ENCODE results near the gene HSPBAP1.

DNA sequence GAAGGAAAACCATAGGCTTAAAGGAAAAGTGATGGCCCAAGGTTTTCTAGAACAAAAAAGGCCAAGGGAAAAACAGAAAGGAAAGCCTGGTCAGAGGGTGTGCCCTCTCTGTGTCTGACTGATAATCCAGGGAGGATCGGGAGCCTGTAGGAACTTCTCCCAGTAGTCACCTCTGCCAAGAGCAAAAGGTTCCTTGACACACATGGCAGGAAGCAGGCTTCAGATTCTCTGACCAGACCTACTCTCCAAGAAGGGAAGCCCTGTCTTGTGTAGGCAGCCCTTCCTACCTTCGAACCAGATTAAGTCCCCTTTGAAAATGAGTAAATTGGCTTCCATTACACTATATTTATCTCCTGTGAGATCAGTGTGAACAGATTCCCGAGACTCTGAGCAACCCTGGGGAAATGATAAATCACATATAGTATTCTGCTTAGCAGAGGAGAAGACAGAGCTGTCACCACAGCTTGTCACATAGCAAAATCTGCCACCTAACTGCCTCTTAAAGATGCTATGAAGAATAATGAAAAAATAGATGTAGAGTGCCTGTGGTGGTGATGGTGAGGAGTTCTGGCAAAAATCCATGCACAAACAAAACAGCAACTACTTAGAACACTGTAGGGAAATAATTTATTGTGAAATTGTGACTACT, 74.2 kb downstream of the HSPBAP1 start:
- TF ChIP-seq, protein P1, sequence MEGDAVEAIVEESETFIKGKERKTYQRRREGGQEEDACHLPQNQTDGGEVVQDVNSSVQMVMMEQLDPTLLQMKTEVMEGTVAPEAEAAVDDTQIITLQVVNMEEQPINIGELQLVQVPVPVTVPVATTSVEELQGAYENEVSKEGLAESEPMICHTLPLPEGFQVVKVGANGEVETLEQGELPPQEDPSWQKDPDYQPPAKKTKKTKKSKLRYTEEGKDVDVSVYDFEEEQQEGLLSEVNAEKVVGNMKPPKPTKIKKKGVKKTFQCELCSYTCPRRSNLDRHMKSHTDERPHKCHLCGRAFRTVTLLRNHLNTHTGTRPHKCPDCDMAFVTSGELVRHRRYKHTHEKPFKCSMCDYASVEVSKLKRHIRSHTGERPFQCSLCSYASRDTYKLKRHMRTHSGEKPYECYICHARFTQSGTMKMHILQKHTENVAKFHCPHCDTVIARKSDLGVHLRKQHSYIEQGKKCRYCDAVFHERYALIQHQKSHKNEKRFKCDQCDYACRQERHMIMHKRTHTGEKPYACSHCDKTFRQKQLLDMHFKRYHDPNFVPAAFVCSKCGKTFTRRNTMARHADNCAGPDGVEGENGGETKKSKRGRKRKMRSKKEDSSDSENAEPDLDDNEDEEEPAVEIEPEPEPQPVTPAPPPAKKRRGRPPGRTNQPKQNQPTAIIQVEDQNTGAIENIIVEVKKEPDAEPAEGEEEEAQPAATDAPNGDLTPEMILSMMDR (IDR thresholded peaks at IDR 0.05; ENCODE audit: insufficient read depth, low read length, poor library complexity, severe bottlenecking), result no peak
- TF ChIP-seq EZH2phosphoT487 (conservative IDR thresholded peaks at IDR 0.05; ENCODE audit: low read length), result no peak
